Left lung (tissue), 10 donors: Measurements from ENCODE around the gene RPUSD4. TPM values are rescaled to one million over a fixed set of nuclear protein-coding genes. Genes with fewer than 3 reads are reported as not detected.

ENCODE experiments used
- ATAC-seq: fragments of 200-7000 bp; cut with Tn5 transposase; one replicate; pipeline ENCODE4 v1.9.1; 2020; ENCODE audit warnings: moderate library complexity
- DNase-seq, 4 donors: peaks; one replicate each; pipeline ENCODE4 v3.0.0-alpha.2; 2013 to 2020
- H3K27ac ChIP-seq, 2 donors: fragments of 200-600 bp; sonication (generic) in 1 of 2; one replicate each; pipeline versions ENCODE4 v1.5.0 to v1.8.0; 2020 to 2021
- H3K27me3 ChIP-seq, 2 donors: fragments of 200-600 bp; sonication (generic) in 1 of 2; one replicate each; pipeline versions ENCODE4 v1.5.0 to v1.8.0; 2020 to 2021
- H3K36me3 ChIP-seq, 2 donors: fragments of 200-600 bp; sonication (generic) in 1 of 2; one replicate each; pipeline versions ENCODE4 v1.5.0 to v1.8.0; 2020 to 2021
- H3K4me1 ChIP-seq, 2 donors: fragments of 200-600 bp; one replicate each; pipeline ENCODE4 v1.8.0; 2021
- H3K4me3 ChIP-seq, 2 donors: fragments of 200-600 bp; sonication (generic) in 1 of 2; one replicate each; pipeline versions ENCODE4 v1.5.0 to v1.8.0; 2020 to 2021; ENCODE audit warnings: mild to moderate bottlenecking in 1 of 2
- H3K9me3 ChIP-seq, 2 donors: fragments of 200-600 bp; sonication (generic) in 1 of 2; one replicate each; pipeline versions ENCODE4 v1.5.0 to v1.8.0; 2020 to 2021
- CTCF ChIP-seq, 2 donors: fragments of 200-600 bp; sonication (generic) in 1 of 2; IDR thresholded peaks; one replicate each; pipeline versions ENCODE4 v1.5.0 to v1.8.0; 2021; ENCODE audit warnings: antibody characterized with exemption in 2 of 2
- intact Hi-C, 2 donors: fragments of 100-400 bp; cut with DNase I; formaldehyde crosslinking; loops; one replicate each; pipeline versions ENCODE4 v1.11.2 to v1.14.2; 2022
- polyA plus RNA-seq, 6 donors: library from polyadenylated mRNA; unstranded; fragments of 120-200 nt; gene quantifications; one replicate each; pipeline ENCODE4 v1.2.1, GENCODE V29; 2013; ENCODE audit not compliant: insufficient read length in 6 of 6
- total RNA-seq, 2 donors: library from RNA; stranded (reverse); fragmentation: NEBNext Ultra II Directional; extraction: Animal tissue kit (Norgen Biotek cat#: 25700); gene quantifications; one replicate each; pipeline ENCODE4 v1.2.1, GENCODE V29; 2021
- donor health status: DM: no; HTN: yes; CAD: no.
- donor health status: DM: no; HTN: no; CAD: no.

RPUSD4 gene
- total and polyA plus RNA-seq, 8 donors: 13.2 to 45.8 (median 41.8) TPM

DNA sequence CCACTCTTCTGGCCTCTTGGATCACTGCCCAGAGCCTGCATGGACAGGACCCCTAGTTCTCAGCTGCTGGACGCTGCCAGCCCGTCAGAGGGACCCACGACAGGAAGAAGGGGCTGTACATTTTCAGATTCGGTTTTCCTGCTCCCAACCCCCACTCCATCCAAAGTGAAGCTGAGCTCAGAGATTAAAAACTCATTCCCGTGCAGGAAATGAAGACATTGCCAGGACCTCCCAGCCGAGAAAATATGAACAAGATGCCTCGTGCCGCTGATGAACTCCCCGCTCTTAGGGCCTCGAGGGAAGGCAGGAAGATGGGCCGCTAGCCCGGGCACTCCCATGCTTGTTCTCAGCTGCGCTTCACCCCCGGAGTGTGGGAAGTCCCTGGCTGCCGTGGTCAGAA lies 36.1 kb downstream of the RPUSD4 start:
- Histone ChIP-seq H3K9me3 (no peaks in the 10 kb centered on the region), H3K27ac (no peak overlapping the region), H3K4me1 (no peaks in the 10 kb centered on the region), H3K27me3 (no peaks in the 10 kb centered on the region), H3K4me3 (no peak overlapping the region), H3K36me3 (no peaks in the 10 kb centered on the region)
- intact Hi-C loops: no loop called here
- DNase-seq (peak in 2 of 4 donors; percentile 52 to 77), ATAC-seq (peak; percentile 43)
- TF ChIP-seq CTCF (IDR thresholded peaks at IDR 0.05): no peak

- no peak for ATAC-seq
These were observed 36.6 kb downstream of the RPUSD4 start for GRCh38 chr11:126174816-126175215.

GRCh38 chr11:126173257-126173656 lies 38.2 kb downstream of the RPUSD4 start:
- DNase-seq: no peak
- ATAC-seq: no peak
- Histone ChIP-seq H3K36me3 (no peaks in the 10 kb centered on the region), H3K27ac (no peak overlapping the region), H3K27me3 (no peaks in the 10 kb centered on the region), H3K4me1 (no peaks in the 10 kb centered on the region), H3K4me3 (no peak overlapping the region), H3K9me3 (no peaks in the 10 kb centered on the region)
- intact Hi-C loops: no loop called here
- TF ChIP-seq CTCF (IDR thresholded peaks at IDR 0.05): no peak

More at GRCh38 chr11:126174816-126175215, 36.6 kb downstream of the RPUSD4 start:
- no peaks in the 10 kb centered on the region for H3K27me3 ChIP-seq
- H3K4me3 ChIP-seq: no peak overlapping the region
- H3K9me3 ChIP-seq: no peaks in the 10 kb centered on the region
- no peaks in the 10 kb centered on the region for H3K4me1 ChIP-seq
- no peaks in the 10 kb centered on the region for H3K36me3 ChIP-seq
- H3K27ac ChIP-seq: no peak overlapping the region
- TF ChIP-seq CTCF (IDR thresholded peaks at IDR 0.05): no peak
- no peak for DNase-seq
- intact Hi-C loops: no loop called here

DNA sequence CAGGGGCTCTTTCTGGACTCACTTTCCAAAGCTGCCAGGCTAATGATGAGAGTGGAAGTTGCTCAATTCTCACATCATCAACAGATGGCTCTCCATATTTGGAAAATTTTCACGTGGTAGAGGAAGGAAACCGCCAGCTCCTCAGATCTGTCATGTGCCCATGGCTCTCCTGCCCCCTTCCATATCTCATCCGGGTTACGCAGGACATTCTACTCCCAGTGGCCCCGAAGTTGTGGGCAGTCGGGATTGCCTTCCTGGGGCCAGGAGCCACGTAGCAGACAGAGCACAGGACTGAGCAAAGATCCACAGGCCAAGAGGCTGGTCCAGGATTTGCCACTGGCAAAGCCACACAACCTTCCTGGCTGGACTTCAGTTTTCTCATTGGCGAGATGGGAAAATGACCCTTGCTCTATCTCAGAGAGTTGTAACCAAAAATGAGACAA lies 38.8 kb downstream of the RPUSD4 start:
- ATAC-seq: peak; percentile 32
- no peak for TF ChIP-seq CTCF (IDR thresholded peaks at IDR 0.05)
- H3K9me3 ChIP-seq: no peaks in the 10 kb centered on the region

DNA sequence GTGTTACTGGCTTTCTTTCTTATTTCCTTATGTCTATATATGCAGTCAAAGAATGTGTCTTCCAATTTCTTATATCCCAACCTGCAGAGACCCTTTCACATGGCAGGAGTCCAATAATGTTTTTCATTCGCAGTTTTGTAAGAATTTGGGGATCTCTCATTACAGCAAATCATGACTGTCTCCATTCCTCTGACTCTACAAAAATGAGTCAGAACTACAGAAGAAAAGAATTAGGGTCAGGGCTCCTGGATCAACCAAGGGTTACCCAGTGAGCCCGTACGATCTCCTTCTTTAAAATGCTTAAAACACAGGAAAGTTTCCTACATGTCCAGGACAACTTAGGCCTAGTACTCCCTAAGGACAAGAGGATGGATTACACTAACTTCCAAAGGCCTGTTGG lies 42.2 kb downstream of the RPUSD4 start:
- ATAC-seq (no peak), DNase-seq (no peak)
- Histone ChIP-seq H3K36me3 (no peaks in the 10 kb centered on the region), H3K27ac (no peak overlapping the region), H3K4me1 (no peaks in the 10 kb centered on the region), H3K9me3 (no peaks in the 10 kb centered on the region), H3K4me3 (no peak overlapping the region), H3K27me3 (no peaks in the 10 kb centered on the region)
- no peak for TF ChIP-seq CTCF (IDR thresholded peaks at IDR 0.05)
- intact Hi-C loops: no loop called here

More for the DNA sequence above, 38.8 kb downstream of the RPUSD4 start:
- Histone ChIP-seq H3K27me3 (no peaks in the 10 kb centered on the region), H3K4me1 (no peaks in the 10 kb centered on the region), H3K36me3 (no peaks in the 10 kb centered on the region), H3K4me3 (no peak overlapping the region), H3K27ac (no peak overlapping the region)
- DNase-seq: peak in 1 of 4 donors; percentile 74
- intact Hi-C loops: no loop called here
